Endodermal cell (in vitro differentiated cells): Measurements from ENCODE around the gene SETX. TPM values are rescaled to one million over a fixed set of nuclear protein-coding genes. Genes with fewer than 3 reads are reported as not detected.

Source experiments
- DNase-seq: peaks from one replicate; pipeline ENCODE4 v3.0.0-alpha.2; 2017
- H3K27ac ChIP-seq: 2 replicates; pipeline ENCODE4 v1.5.1; 2013; ENCODE audit warnings: mild to moderate bottlenecking, low read depth, low read length, moderate library complexity
- H3K27me3 ChIP-seq: 2 replicates; pipeline ENCODE4 v1.6.1; 2013; ENCODE audit warnings: mild to moderate bottlenecking, low read length, moderate library complexity; ENCODE audit not compliant: insufficient read depth, control insufficient read depth, poor library complexity, severe bottlenecking
- H3K36me3 ChIP-seq: 2 replicates; pipeline ENCODE4 v1.7.0; 2013; ENCODE audit warnings: mild to moderate bottlenecking, low read length, moderate library complexity; ENCODE audit not compliant: control insufficient read depth, insufficient read depth
- H3K4me1 ChIP-seq: one replicate; pipeline ENCODE4 v1.7.0; 2013; ENCODE audit warnings: low read length; ENCODE audit not compliant: control insufficient read depth, insufficient read depth
- H3K4me3 ChIP-seq: 2 replicates; pipeline ENCODE4 v1.5.1; 2013; ENCODE audit warnings: mild to moderate bottlenecking, low read length, moderate library complexity
- H3K9ac ChIP-seq: 2 replicates; pipeline ENCODE4 v1.6.1; 2013; ENCODE audit warnings: mild to moderate bottlenecking, low read length, moderate library complexity; ENCODE audit not compliant: poor library complexity, severe bottlenecking; ENCODE audit errors: extremely low read depth
- H3K9me3 ChIP-seq: 2 replicates; pipeline ENCODE4 v1.6.1; 2013; ENCODE audit warnings: mild to moderate bottlenecking, low read length, moderate library complexity; ENCODE audit not compliant: control insufficient read depth
- H3K27ac Mint-ChIP-seq: 2 replicates; pipeline ENCODE4 v1.8.0; 2020; ENCODE audit warnings: mixed read lengths
- H3K27me3 Mint-ChIP-seq: 2 replicates; pipeline ENCODE4 v1.8.0; 2021; ENCODE audit warnings: mild to moderate bottlenecking, mixed read lengths; ENCODE audit not compliant: insufficient read depth
- H3K36me3 Mint-ChIP-seq: 2 replicates; pipeline ENCODE4 v1.8.0; 2020; ENCODE audit warnings: low read depth, mixed read lengths
- H3K4me1 Mint-ChIP-seq: 2 replicates; pipeline ENCODE4 v1.8.0; 2020; ENCODE audit warnings: mixed read lengths
- H3K4me3 Mint-ChIP-seq: 2 replicates; pipeline ENCODE4 v1.8.0; 2020; ENCODE audit warnings: mild to moderate bottlenecking, moderate library complexity, mixed read lengths
- H3K9me3 Mint-ChIP-seq: 2 replicates; pipeline ENCODE4 v1.8.0; 2020; ENCODE audit warnings: mild to moderate bottlenecking, mixed read lengths
- WGBS, 2 experiments: methylation state at CpG; one replicate each; pipeline versions ENCODE4 v1.1.5 to v1.1.7; 2013; ENCODE audit warnings: missing lambda C conversion rate in 2 of 2, mixed read lengths in 1 of 2; ENCODE audit not compliant: insufficient coverage in 1 of 2, insufficient read length in 1 of 2; 5-methylcytosine and 5-hydroxymethylcytosine counted together
- total RNA-seq, 2 donors: library from RNA; stranded (reverse); fragmentation: NEBNext Ultra II Directional in 1 of 2; extraction: Animal tissue kit (Norgen Biotek cat#: 25700) in 1 of 2; gene quantifications; 2 replicates in 1 of 2; 3 replicates in 1 of 2; pipeline ENCODE4 v1.2.1, GENCODE V29; 2021
- TF ChIP-seq, protein P1 (sequence below): fragments of 200-600 bp; sonication (generic); conservative IDR thresholded peaks from 2 replicates; pipeline ENCODE4 v1.5.0; 2021; ENCODE audit warnings: antibody characterized with exemption, mild to moderate bottlenecking

The SETX gene
- total RNA-seq, 2 donors from 2014 or later: 40.0 to 53.3 TPM

GRCh38 chr9:132357764-132358163, 3.0 kb upstream of the SETX start:
- Mint-ChIP-seq H3K4me3 (no peak overlapping the region), H3K27me3 (no peaks in the 10 kb centered on the region), H3K4me1 (peaks cover 13% of the 10 kb centered on the region), H3K36me3 (peaks cover 11% of the 10 kb centered on the region), H3K27ac (no peak overlapping the region), H3K9me3 (no peaks in the 10 kb centered on the region)
- H3K4me3 ChIP-seq: no peak overlapping the region
- no peak overlapping the region for H3K27ac ChIP-seq
- no peaks in the 10 kb centered on the region for H3K9me3 ChIP-seq
- H3K36me3 ChIP-seq: peaks cover 5% of the 10 kb centered on the region
- no peaks in the 10 kb centered on the region for H3K4me1 ChIP-seq
- no peak overlapping the region for H3K9ac ChIP-seq
- 90 to 96% methylated on average over 2 to 6 of the region's 7 CpGs for WGBS, 2 experiments
- H3K27me3 ChIP-seq: no peaks in the 10 kb centered on the region
- TF ChIP-seq, protein P1, sequence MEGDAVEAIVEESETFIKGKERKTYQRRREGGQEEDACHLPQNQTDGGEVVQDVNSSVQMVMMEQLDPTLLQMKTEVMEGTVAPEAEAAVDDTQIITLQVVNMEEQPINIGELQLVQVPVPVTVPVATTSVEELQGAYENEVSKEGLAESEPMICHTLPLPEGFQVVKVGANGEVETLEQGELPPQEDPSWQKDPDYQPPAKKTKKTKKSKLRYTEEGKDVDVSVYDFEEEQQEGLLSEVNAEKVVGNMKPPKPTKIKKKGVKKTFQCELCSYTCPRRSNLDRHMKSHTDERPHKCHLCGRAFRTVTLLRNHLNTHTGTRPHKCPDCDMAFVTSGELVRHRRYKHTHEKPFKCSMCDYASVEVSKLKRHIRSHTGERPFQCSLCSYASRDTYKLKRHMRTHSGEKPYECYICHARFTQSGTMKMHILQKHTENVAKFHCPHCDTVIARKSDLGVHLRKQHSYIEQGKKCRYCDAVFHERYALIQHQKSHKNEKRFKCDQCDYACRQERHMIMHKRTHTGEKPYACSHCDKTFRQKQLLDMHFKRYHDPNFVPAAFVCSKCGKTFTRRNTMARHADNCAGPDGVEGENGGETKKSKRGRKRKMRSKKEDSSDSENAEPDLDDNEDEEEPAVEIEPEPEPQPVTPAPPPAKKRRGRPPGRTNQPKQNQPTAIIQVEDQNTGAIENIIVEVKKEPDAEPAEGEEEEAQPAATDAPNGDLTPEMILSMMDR: no peak
- DNase-seq: no peak

DNA sequence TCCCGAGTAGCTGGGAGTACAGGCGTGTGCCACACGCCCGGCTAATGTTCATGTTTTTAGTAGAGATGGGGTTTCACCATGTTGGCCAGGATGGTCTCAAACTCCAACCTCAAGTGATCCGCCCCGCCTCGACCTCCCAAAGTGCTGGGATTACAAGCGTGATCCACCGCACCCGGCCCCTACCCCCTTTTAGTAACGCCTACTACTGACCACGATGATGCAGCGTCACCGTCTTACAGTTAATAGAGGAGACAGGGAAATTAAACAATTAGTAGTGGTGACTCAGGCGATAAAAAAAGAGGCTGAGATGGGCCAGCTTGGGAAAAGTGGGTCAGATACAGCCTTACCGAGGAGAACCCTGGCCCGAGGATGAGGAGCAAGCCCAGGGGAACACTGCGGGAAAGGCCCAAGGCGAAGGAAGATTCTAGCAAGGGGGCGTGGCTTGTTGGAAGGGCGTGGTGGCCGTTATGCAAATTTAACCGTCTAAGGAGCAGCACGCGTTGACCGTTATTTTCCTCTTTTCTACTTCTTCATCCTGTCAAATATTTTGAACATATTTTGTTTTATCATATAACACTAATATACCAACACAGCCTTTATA, 1.6 kb upstream of the SETX start:
- H3K9ac ChIP-seq: no peak overlapping the region
- peak; percentile 44 for DNase-seq
- H3K4me3 Mint-ChIP-seq: no peak overlapping the region

DNA sequence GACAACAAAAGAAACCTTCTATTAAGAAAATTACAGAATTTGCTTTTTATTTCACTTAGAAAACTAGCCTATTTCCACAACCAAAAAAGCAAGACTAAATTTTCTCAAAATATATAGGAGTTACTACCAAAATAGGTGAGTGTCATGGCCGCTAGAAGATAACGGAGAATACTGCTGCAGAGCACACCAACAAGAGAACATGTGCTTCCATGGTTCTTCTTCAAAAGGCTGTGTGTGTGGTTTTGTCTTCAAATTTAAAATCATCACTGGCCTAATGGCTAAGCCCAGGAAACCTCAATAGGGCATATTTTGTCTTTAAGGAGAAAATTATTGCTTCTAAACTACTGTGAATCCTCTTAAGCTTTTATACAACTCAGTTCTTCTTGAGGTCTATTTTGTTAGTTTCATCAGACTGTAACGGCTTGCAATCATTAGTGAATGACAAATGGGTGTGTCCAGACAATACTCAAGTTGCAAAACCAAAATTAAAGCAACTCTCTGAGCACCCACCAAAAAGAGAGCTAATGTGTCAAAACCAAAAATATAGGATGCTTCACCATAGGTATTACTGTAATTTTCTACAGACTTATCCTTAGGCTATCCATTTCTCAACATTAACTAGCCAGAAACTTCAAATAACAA, 3.3 kb downstream of the SETX start:
- peak; percentile 2 for DNase-seq
- Mint-ChIP-seq H3K9me3 (no peaks in the 10 kb centered on the region), H3K27me3 (no peaks in the 10 kb centered on the region), H3K27ac (no peak overlapping the region), H3K4me3 (no peak overlapping the region), H3K36me3 (peaks cover 54% of the 10 kb centered on the region), H3K4me1 (peaks cover 22% of the 10 kb centered on the region)
- 91 to 96% methylated on average over 3 of the region's 3 CpGs for WGBS, 2 experiments
- H3K9me3 ChIP-seq: no peaks in the 10 kb centered on the region
- no peaks in the 10 kb centered on the region for H3K4me1 ChIP-seq
- TF ChIP-seq, protein P1: no peak
- H3K4me3 ChIP-seq: peak overlapping the region; percentile 63
- H3K36me3 ChIP-seq: peaks cover 64% of the 10 kb centered on the region
- H3K9ac ChIP-seq: no peak overlapping the region
- H3K27ac ChIP-seq: no peak overlapping the region
- no peaks in the 10 kb centered on the region for H3K27me3 ChIP-seq

More for the DNA sequence above, 1.6 kb upstream of the SETX start:
- H3K4me1 Mint-ChIP-seq: peaks cover 22% of the 10 kb centered on the region
- H3K27ac Mint-ChIP-seq: no peak overlapping the region
- no peaks in the 10 kb centered on the region for H3K9me3 Mint-ChIP-seq
- peaks cover 23% of the 10 kb centered on the region for H3K36me3 Mint-ChIP-seq
- Histone ChIP-seq H3K4me1 (no peaks in the 10 kb centered on the region), H3K4me3 (no peak overlapping the region), H3K36me3 (peaks cover 18% of the 10 kb centered on the region), H3K9me3 (no peaks in the 10 kb centered on the region), H3K27ac (no peak overlapping the region), H3K27me3 (no peaks in the 10 kb centered on the region)
- TF ChIP-seq, protein P1: no peak
- WGBS, 2 experiments: 96 to 97% methylated on average over 23 to 26 of the region's 26 CpGs
- H3K27me3 Mint-ChIP-seq: no peaks in the 10 kb centered on the region
